K562 treated with DMSO at 1 percent for 12 hours (cell line): ENCODE measurements around the gene ZKSCAN7. TPM values are rescaled to one million over a fixed set of nuclear protein-coding genes. Genes with fewer than 3 reads are reported as not detected.

Experiments
- total RNA-seq: library from RNA; unstranded; fragments of 300-600 nt; gene quantifications from 2 replicates; pipeline ENCODE4 v1.2.3, GENCODE V29; 2022; ENCODE audit not compliant: insufficient read depth

The ZKSCAN7 gene
- not detected in 2 replicates for total RNA-seq

GRCh38 chr3:44554626-44555592, at the start of gene ZKSCAN7:
Gene ZKSCAN7 (plus strand): TSS chr3:44555193. CDS start chr3:44557048, 1,855 bp downstream.

GRCh38 chr3:44584646-44585501, 29.9 kb downstream of the ZKSCAN7 start, which contains the start of gene ZNF660:
Gene ZNF660 (plus strand): TSS chr3:44584964. CDS start chr3:44594194, 9,230 bp downstream.

Other genes starting within 250 kb of the ZKSCAN7 start
- 18.4 and 34.5 TPM in 2 replicates for gene TCAIM, start 216.4 kb upstream of the ZKSCAN7 start, total RNA-seq
- gene ZNF445, start 77.5 kb upstream of the ZKSCAN7 start, total RNA-seq: 1.7 and 11.8 TPM in 2 replicates
- gene ZNF660, start 29.8 kb downstream of the ZKSCAN7 start, total RNA-seq: 0.13 and 0.60 TPM in 2 replicates
- 6.4 and 16.2 TPM in 2 replicates for gene ZNF197, start 69.8 kb downstream of the ZKSCAN7 start, total RNA-seq
- gene ZNF35, start 93.5 kb downstream of the ZKSCAN7 start, total RNA-seq: 2.6 and 9.3 TPM in 2 replicates
- 0.25 and 0.49 TPM in 2 replicates for gene ZNF502, start 157.5 kb downstream of the ZKSCAN7 start, total RNA-seq
- 1.9 TPM in 2 replicates for gene ZNF501, start 174.4 kb downstream of the ZKSCAN7 start, total RNA-seq
- 7.7 and 19.7 TPM in 2 replicates for gene KIAA1143, start 206.4 kb downstream of the ZKSCAN7 start, total RNA-seq
- gene KIF15, start 206.6 kb downstream of the ZKSCAN7 start, total RNA-seq: 8.4 and 30.0 TPM in 2 replicates